ENCODE data around the gene SPNS3.

DNA sequence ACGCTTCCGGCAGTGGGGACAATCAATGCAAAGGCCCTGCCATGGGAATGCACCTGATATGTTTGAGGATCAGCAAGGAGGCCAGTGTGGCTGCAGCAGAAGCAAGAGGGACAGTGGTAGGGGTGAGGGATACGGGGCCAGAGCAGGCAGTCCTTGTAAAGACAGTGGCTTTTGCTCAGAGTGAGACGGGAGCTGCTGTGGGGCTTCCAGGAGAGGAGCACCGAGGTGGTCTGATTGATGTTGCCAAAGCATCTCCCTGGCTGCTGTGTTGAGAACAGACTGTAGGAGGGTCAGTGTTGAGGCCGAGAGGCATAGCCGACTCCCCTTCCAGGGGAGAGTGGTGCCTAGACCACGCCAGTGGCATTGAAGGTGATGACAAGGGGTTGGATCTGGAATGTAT, 53.6 kb downstream of the SPNS3 start:
- TF ChIP-seq, protein P1, sequence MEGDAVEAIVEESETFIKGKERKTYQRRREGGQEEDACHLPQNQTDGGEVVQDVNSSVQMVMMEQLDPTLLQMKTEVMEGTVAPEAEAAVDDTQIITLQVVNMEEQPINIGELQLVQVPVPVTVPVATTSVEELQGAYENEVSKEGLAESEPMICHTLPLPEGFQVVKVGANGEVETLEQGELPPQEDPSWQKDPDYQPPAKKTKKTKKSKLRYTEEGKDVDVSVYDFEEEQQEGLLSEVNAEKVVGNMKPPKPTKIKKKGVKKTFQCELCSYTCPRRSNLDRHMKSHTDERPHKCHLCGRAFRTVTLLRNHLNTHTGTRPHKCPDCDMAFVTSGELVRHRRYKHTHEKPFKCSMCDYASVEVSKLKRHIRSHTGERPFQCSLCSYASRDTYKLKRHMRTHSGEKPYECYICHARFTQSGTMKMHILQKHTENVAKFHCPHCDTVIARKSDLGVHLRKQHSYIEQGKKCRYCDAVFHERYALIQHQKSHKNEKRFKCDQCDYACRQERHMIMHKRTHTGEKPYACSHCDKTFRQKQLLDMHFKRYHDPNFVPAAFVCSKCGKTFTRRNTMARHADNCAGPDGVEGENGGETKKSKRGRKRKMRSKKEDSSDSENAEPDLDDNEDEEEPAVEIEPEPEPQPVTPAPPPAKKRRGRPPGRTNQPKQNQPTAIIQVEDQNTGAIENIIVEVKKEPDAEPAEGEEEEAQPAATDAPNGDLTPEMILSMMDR (IDR thresholded peaks at IDR 0.05): no peak
- no peak for TF ChIP-seq POLR2A (IDR thresholded peaks at IDR 0.05)
